NB4 (cell line): ENCODE results near the gene LIPG.

Experiments used
- DNase-seq: peaks from one replicate; pipeline ENCODE4 v3.0.0; 2010; ENCODE audit warnings: low read depth
- H3K4me3 ChIP-seq: one replicate; pipeline ENCODE4 v1.5.1; 2011; ENCODE audit warnings: mild to moderate bottlenecking, low read depth, low read length, moderate library complexity
- CTCF ChIP-seq: IDR thresholded peaks from one replicate; pipeline ENCODE4 v1.5.1; 2012; ENCODE audit warnings: low read depth, low read length
- MYC ChIP-seq: IDR thresholded peaks from 2 replicates; pipeline ENCODE4 v1.6.1; 2011; ENCODE audit warnings: low read depth, low read length
- POLR2A ChIP-seq: IDR thresholded peaks from 2 replicates; pipeline ENCODE4 v1.6.1; 2011; ENCODE audit warnings: mild to moderate bottlenecking; ENCODE audit not compliant: insufficient read length; ENCODE audit errors: extremely low read depth
- TF ChIP-seq, protein P1 (sequence below): IDR thresholded peaks from 2 replicates; pipeline ENCODE4 v1.6.1; 2011; ENCODE audit warnings: low read depth, low read length

LIPG gene

GRCh38 chr18:49632588-49632987, 70.7 kb downstream of the LIPG start:
- no peak for DNase-seq
- TF ChIP-seq, protein P1, sequence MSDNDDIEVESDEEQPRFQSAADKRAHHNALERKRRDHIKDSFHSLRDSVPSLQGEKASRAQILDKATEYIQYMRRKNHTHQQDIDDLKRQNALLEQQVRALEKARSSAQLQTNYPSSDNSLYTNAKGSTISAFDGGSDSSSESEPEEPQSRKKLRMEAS: no peak
- no peak for TF ChIP-seq MYC
- TF ChIP-seq CTCF: no peak
- no peak for TF ChIP-seq POLR2A
- no peak overlapping the region for H3K4me3 ChIP-seq

GRCh38 chr18:49638209-49638785, 76.4 kb downstream of the LIPG start:
- no peak for DNase-seq
- H3K4me3 ChIP-seq: no peak overlapping the region
- no peak for TF ChIP-seq MYC
- no peak for TF ChIP-seq POLR2A
- TF ChIP-seq CTCF: no peak
- TF ChIP-seq, protein P1: no peak

- TF ChIP-seq CTCF (no peak), MYC (no peak), POLR2A (no peak)
- TF ChIP-seq, protein P1: no peak
Measured at GRCh38 chr18:49638891-49639557, 77.2 kb downstream of the LIPG start.

DNA sequence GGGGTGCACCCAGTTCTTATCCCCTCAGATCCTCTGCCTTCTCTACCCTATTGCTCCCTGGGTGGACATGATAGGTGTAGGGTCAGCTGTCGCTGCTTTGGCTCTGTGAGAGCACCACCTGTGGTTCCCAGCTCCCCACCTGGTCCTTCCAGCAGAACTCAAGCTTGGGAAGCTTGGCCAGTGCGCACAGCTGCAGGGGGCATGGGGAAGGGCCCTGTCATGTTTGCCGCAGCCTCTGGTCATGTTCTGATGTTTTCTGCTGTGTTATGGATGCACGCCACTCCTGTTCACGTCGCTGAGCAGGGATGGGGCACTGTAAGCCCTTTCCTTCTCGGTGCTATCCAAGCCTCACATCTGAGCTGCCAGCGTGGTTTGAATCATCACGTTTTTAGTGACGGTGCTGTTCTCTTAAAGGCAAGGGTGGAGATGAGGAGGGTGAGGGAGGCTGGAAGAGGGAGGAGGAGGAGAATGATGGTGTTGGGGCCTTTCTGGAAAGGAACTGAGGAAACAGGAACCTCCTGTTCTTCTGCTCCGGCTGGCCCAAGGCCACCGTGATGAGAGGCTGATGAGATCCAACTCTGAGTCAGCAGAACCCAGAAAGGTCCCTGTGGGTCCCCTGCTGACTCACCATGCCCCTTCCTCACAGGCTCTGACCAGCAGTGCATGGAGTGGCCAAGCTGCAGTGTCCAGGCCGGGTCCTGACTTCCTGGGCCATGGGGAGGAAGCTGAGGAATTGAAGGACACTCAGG, 78.0 kb downstream of the LIPG start:
- DNase-seq: no peak
- TF ChIP-seq POLR2A (no peak), CTCF (no peak), MYC (no peak)
- TF ChIP-seq, protein P1: no peak
- H3K4me3 ChIP-seq: no peak overlapping the region

More at GRCh38 chr18:49638891-49639557, 77.2 kb downstream of the LIPG start:
- no peak for DNase-seq
- H3K4me3 ChIP-seq: no peak overlapping the region

- TF ChIP-seq POLR2A (no peak), CTCF (no peak), MYC (no peak)
- TF ChIP-seq, protein P1: no peak
- no peak for DNase-seq
- H3K4me3 ChIP-seq: no peak overlapping the region
Measured at GRCh38 chr18:49640741-49641140, 78.9 kb downstream of the LIPG start.
